ENCODE results near the gene STN1. TPM values are rescaled to one million over a fixed set of nuclear protein-coding genes. Genes with fewer than 3 reads are reported as not detected.

STN1 gene
- total RNA-seq, 1 experiment from 2014 or later, result 72.5 TPM

GRCh38 chr10:103861505-103861904, 56.5 kb downstream of the STN1 start:
- DNase-seq (ENCODE audit: low read depth), result peak; percentile 73

- DNase-seq (ENCODE audit: low read depth), result peak; percentile 71
Observed at GRCh38 chr10:103859161-103860086, 58.6 kb downstream of the STN1 start.

- no peak for DNase-seq (ENCODE audit: low read depth)
Observed at GRCh38 chr10:103858360-103858759, 59.6 kb downstream of the STN1 start.

GRCh38 chr10:103856797-103857170, 61.2 kb downstream of the STN1 start:
- no peak for DNase-seq (ENCODE audit: low read depth)

- no peak for DNase-seq (ENCODE audit: low read depth)
Observed at GRCh38 chr10:103855852-103856796, 61.9 kb downstream of the STN1 start.

- peak; percentile 58 for DNase-seq (ENCODE audit: low read depth)
Observed at GRCh38 chr10:103855424-103855823, 62.6 kb downstream of the STN1 start, which contains the start of gene SH3PXD2A. SH3PXD2A (minus strand) TSS chr10:103855576; CDS start chr10:103855266, 310 bp downstream.

- DNase-seq (ENCODE audit: low read depth), result peak; percentile 80
Observed at GRCh38 chr10:103854686-103855391, 63.1 kb downstream of the STN1 start.

GRCh38 chr10:103854265-103854685, 63.7 kb downstream of the STN1 start:
- DNase-seq (ENCODE audit: low read depth), result peak; percentile 62

- peak; percentile 24 for DNase-seq (ENCODE audit: low read depth)
Observed at GRCh38 chr10:103853428-103854264, 64.3 kb downstream of the STN1 start.

- peak; percentile 18 for DNase-seq (ENCODE audit: low read depth)
Observed at GRCh38 chr10:103852856-103853255, 65.1 kb downstream of the STN1 start.

- peak; percentile 94 for DNase-seq (ENCODE audit: low read depth)
Observed at GRCh38 chr10:103852189-103852711, 65.7 kb downstream of the STN1 start.

- DNase-seq (ENCODE audit: low read depth), result no peak
Observed at GRCh38 chr10:103851261-103851660, 66.7 kb downstream of the STN1 start.

GRCh38 chr10:103850572-103850895, 67.5 kb downstream of the STN1 start:
- DNase-seq (ENCODE audit: low read depth), result no peak

- DNase-seq (ENCODE audit: low read depth), result peak; percentile 92
Observed at GRCh38 chr10:103849880-103850571, 68.0 kb downstream of the STN1 start.

GRCh38 chr10:103849212-103849877, 68.6 kb downstream of the STN1 start:
- DNase-seq (ENCODE audit: low read depth), result no peak

- no peak for DNase-seq (ENCODE audit: low read depth)
Observed at GRCh38 chr10:103847909-103848468, 70.0 kb downstream of the STN1 start.

GRCh38 chr10:103847346-103847745, 70.6 kb downstream of the STN1 start:
- DNase-seq (ENCODE audit: low read depth), result no peak

- DNase-seq (ENCODE audit: low read depth), result no peak
Observed at GRCh38 chr10:103845972-103846371, 72.0 kb downstream of the STN1 start.

- peak; percentile 42 for DNase-seq (ENCODE audit: low read depth)
Observed at GRCh38 chr10:103845346-103845745, 72.6 kb downstream of the STN1 start.

Data from RPMI7951 (cell line).